Skeletal muscle tissue (tissue), 4 donors: ENCODE measurements around the gene KCNJ14. TPM values are rescaled to one million over a fixed set of nuclear protein-coding genes. Genes with fewer than 3 reads are reported as not detected.

Experiments
- H3K27ac ChIP-seq: one replicate; pipeline ENCODE4 v1.7.0; 2013; ENCODE audit warnings: mild to moderate bottlenecking, low read depth, low read length, inconsistent platforms
- H3K27me3 ChIP-seq, 3 donors: one replicate each; pipeline ENCODE4 v1.7.0; 2013; ENCODE audit warnings: low read length in 3 of 3; ENCODE audit not compliant: control insufficient read depth in 3 of 3, insufficient read depth in 3 of 3
- H3K36me3 ChIP-seq, 3 donors: one replicate each; pipeline ENCODE4 v1.7.0; 2013; ENCODE audit warnings: low read length in 3 of 3; ENCODE audit not compliant: control insufficient read depth in 3 of 3, insufficient read depth in 3 of 3
- H3K4me1 ChIP-seq, 3 donors: one replicate each; pipeline ENCODE4 v1.7.0; 2013; ENCODE audit warnings: low read length in 3 of 3, mild to moderate bottlenecking in 3 of 3; ENCODE audit not compliant: control insufficient read depth in 3 of 3, insufficient read depth in 3 of 3
- H3K4me3 ChIP-seq, 3 donors: one replicate each; pipeline ENCODE4 v1.7.0; 2013; ENCODE audit warnings: low read length in 3 of 3
- H3K9ac ChIP-seq, 3 donors: one replicate each; pipeline ENCODE4 v1.7.0; 2013; ENCODE audit warnings: low read length in 3 of 3, mild to moderate bottlenecking in 3 of 3, moderate library complexity in 2 of 3, low read depth in 1 of 3
- H3K9me3 ChIP-seq, 3 donors: one replicate each; pipeline ENCODE4 v1.7.0; 2013; ENCODE audit warnings: low read length in 3 of 3; ENCODE audit not compliant: control insufficient read depth in 3 of 3
- total RNA-seq: library from RNA; depleted of rRNA; stranded (reverse); fragments of >200 nt; gene quantifications from one replicate; pipeline ENCODE4 v1.2.3, GENCODE V29; 2014
- donor health status: Osteomylitis.

The KCNJ14 gene
- total RNA-seq, 1 donor from 2014 or later: 1.0 TPM

- H3K36me3 ChIP-seq: no peaks in the 10 kb centered on the region
- peaks cover 2 to 8% (median 4%) of the 10 kb centered on the region in 3 donors for H3K4me1 ChIP-seq
- H3K9me3 ChIP-seq: no peaks in the 10 kb centered on the region
- peaks cover 29 to 52% (median 48%) of the 10 kb centered on the region in 3 donors for H3K27me3 ChIP-seq
- H3K9ac ChIP-seq: peak overlapping the region in 2 of 3 donors; percentile 61 to 64
- H3K4me3 ChIP-seq: peak overlapping the region; percentile 49 to 68 (median 54)
- H3K27ac ChIP-seq: no peak overlapping the region
These were observed 38.5 kb downstream of the KCNJ14 start for GRCh38 chr19:48493718-48494401.

DNA sequence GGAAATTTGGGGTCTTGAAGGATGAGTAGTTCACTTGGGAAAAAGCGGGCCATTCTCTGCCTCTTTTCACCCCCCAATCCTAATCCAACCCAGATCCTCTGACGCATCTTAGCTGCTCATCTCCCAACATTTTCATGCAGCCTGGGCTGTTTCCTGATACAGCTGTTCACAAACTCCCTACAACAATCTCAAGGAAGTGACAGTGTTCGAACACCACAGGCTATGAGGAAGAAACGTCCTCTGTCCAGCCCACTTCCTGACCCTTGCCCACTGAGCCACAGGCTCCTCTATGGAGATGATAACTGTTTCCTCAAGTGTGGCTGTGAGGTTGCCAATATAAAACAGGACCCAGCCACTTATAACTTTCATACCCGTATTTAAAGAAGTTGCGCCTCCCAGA is 40.0 kb downstream of the KCNJ14 start:
- Histone ChIP-seq H3K27me3 (peaks cover 40 to 58% (median 41%) of the 10 kb centered on the region in 3 donors), H3K36me3 (no peaks in the 10 kb centered on the region), H3K9ac (no peak overlapping the region), H3K4me3 (no peak overlapping the region), H3K27ac (no peak overlapping the region), H3K9me3 (no peaks in the 10 kb centered on the region), H3K4me1 (peaks cover 2 to 8% (median 2%) of the 10 kb centered on the region in 3 donors)

DNA sequence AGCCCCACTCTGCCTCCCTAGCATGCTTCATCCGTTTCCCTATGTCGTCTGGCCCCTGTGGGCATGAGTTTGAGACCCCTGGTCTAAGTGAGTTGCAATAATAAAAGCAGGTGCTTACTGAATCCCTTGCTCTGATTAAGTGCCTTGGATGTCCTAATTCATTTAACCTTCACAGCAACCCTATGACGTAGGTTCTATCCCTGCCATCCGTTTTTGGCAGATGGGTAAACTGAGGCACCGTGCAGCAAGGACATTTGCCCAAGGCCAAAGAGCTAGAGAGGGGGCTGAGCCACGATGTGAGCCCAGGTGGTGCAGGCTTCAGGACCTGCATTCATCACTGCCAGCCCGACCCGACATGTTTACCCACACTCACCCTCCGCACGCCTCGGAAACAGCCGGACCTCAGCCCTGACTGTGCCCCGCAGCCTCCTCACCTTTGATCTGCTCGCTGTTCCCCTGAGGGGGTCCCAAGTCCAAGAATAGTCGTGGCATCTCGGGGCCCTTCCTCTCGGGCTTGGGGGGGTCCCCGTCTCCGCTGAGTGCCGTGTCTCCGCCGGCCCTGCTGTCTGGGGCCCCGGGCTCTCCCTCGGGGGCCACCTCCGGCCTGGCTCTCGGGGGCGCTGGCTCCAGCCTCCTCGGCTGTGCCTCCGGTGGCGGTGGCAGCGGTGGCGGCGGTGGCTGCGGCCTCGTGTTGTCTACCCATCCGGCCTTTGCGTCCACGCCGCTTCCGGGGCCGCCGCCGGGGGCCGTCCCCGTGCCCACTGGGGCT is 41.8 kb downstream of the KCNJ14 start:
- H3K4me3 ChIP-seq: no peak overlapping the region
- H3K9me3 ChIP-seq: no peaks in the 10 kb centered on the region
- H3K4me1 ChIP-seq: peaks cover 5 to 8% (median 8%) of the 10 kb centered on the region in 3 donors
- H3K36me3 ChIP-seq: no peaks in the 10 kb centered on the region
- H3K27ac ChIP-seq: no peak overlapping the region
- no peak overlapping the region for H3K9ac ChIP-seq
- H3K27me3 ChIP-seq: peaks cover 42 to 58% (median 44%) of the 10 kb centered on the region in 3 donors

GRCh38 chr19:48497728-48498594 is 42.6 kb downstream of the KCNJ14 start:
- no peaks in the 10 kb centered on the region for H3K36me3 ChIP-seq
- H3K9me3 ChIP-seq: no peaks in the 10 kb centered on the region
- no peak overlapping the region for H3K9ac ChIP-seq
- peaks cover 39 to 50% (median 43%) of the 10 kb centered on the region in 3 donors for H3K27me3 ChIP-seq
- H3K4me1 ChIP-seq: peaks cover 5 to 8% (median 6%) of the 10 kb centered on the region in 3 donors
- H3K4me3 ChIP-seq: no peak overlapping the region
- no peak overlapping the region for H3K27ac ChIP-seq

GRCh38 chr19:48498595-48499311 is 43.4 kb downstream of the KCNJ14 start:
- Histone ChIP-seq H3K4me1 (peaks cover 5 to 8% (median 6%) of the 10 kb centered on the region in 3 donors), H3K9me3 (no peaks in the 10 kb centered on the region), H3K36me3 (no peaks in the 10 kb centered on the region), H3K27me3 (peaks cover 39 to 53% (median 43%) of the 10 kb centered on the region in 3 donors), H3K27ac (no peak overlapping the region), H3K9ac (no peak overlapping the region), H3K4me3 (no peak overlapping the region)

GRCh38 chr19:48499316-48500090 is 44.1 kb downstream of the KCNJ14 start:
- peaks cover 5 to 6% (median 6%) of the 10 kb centered on the region in 3 donors for H3K4me1 ChIP-seq
- no peaks in the 10 kb centered on the region for H3K9me3 ChIP-seq
- no peak overlapping the region for H3K27ac ChIP-seq
- H3K4me3 ChIP-seq: no peak overlapping the region
- H3K9ac ChIP-seq: no peak overlapping the region
- no peaks in the 10 kb centered on the region for H3K36me3 ChIP-seq
- H3K27me3 ChIP-seq: peaks cover 33 to 47% (median 43%) of the 10 kb centered on the region in 3 donors

GRCh38 chr19:48500830-48501493 is 45.6 kb downstream of the KCNJ14 start:
- H3K27me3 ChIP-seq: peaks cover 26 to 43% (median 41%) of the 10 kb centered on the region in 3 donors
- peaks cover 5 to 6% (median 6%) of the 10 kb centered on the region in 3 donors for H3K4me1 ChIP-seq
- no peak overlapping the region for H3K9ac ChIP-seq
- H3K27ac ChIP-seq: no peak overlapping the region
- no peaks in the 10 kb centered on the region for H3K36me3 ChIP-seq
- H3K4me3 ChIP-seq: no peak overlapping the region
- no peaks in the 10 kb centered on the region for H3K9me3 ChIP-seq

- Histone ChIP-seq H3K9me3 (no peaks in the 10 kb centered on the region), H3K27me3 (peaks cover 25 to 43% (median 39%) of the 10 kb centered on the region in 3 donors), H3K4me3 (no peak overlapping the region), H3K4me1 (peaks cover 5 to 6% (median 6%) of the 10 kb centered on the region in 3 donors), H3K27ac (no peak overlapping the region), H3K36me3 (no peaks in the 10 kb centered on the region), H3K9ac (no peak overlapping the region)
These were observed 46.3 kb downstream of the KCNJ14 start for GRCh38 chr19:48501494-48502349.
